Measurements from ENCODE around the gene PPP4R4.

DNA sequence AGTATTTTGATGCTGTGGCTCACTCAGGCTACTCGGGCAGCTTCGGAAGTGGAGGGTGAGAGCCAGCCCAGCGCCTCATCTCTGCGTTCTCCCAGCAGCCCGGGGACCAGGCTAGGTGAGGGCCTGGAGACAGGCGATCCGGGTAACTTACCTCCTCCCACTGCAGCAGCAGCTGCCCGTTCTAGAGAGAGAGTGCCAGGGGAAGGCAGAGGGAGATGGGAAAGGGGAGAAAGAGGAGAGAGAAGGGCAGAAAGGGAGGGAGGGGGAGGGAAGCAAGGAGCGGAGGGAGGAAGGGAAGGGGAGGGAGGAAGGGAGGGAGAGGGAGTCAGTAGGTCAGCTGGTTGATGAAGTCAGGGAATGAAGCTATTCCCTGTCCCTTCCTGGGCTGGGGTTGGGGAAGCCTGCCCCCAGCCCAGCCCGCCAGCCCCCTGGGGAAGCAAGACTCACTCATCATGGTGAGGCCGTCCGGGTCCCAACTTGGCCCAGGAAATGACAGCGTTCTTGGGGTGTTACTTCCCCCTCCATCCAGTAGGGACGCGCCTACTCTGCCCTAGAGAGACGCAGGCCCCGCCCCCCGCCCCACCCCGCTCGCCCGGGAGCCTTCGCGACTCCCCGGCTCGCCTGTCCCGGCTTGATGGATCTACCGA is 44.9 kb upstream of the PPP4R4 start, which contains the start of gene IFI27L2:
- no peak for TF ChIP-seq EP300 (conservative IDR thresholded peaks at IDR 0.05; ENCODE audit: poor library complexity, severe bottlenecking)
- TF ChIP-seq, protein P1, sequence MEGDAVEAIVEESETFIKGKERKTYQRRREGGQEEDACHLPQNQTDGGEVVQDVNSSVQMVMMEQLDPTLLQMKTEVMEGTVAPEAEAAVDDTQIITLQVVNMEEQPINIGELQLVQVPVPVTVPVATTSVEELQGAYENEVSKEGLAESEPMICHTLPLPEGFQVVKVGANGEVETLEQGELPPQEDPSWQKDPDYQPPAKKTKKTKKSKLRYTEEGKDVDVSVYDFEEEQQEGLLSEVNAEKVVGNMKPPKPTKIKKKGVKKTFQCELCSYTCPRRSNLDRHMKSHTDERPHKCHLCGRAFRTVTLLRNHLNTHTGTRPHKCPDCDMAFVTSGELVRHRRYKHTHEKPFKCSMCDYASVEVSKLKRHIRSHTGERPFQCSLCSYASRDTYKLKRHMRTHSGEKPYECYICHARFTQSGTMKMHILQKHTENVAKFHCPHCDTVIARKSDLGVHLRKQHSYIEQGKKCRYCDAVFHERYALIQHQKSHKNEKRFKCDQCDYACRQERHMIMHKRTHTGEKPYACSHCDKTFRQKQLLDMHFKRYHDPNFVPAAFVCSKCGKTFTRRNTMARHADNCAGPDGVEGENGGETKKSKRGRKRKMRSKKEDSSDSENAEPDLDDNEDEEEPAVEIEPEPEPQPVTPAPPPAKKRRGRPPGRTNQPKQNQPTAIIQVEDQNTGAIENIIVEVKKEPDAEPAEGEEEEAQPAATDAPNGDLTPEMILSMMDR (IDR thresholded peaks at IDR 0.05; ENCODE audit: poor library complexity, severe bottlenecking), result peak; percentile 41
